Colonic mucosa (tissue), 4 donors: ENCODE measurements around the gene RAD51B. TPM values are rescaled to one million over a fixed set of nuclear protein-coding genes. Genes with fewer than 3 reads are reported as not detected.
A peak's percentile ranks its signal among the peaks of the same experiment; 100 is the strongest.

ENCODE experiments used
- DNase-seq: peaks from one replicate; pipeline ENCODE4 v3.0.0-alpha.2; 2020
- H3K27ac ChIP-seq: fragments of 200-600 bp; one replicate; pipeline ENCODE4 v1.8.0; 2021
- H3K27me3 ChIP-seq: fragments of 200-600 bp; one replicate; pipeline ENCODE4 v1.8.0; 2021
- H3K36me3 ChIP-seq: fragments of 200-600 bp; one replicate; pipeline ENCODE4 v1.8.0; 2021
- H3K4me1 ChIP-seq: fragments of 200-600 bp; one replicate; pipeline ENCODE4 v1.8.0; 2021; ENCODE audit warnings: mild to moderate bottlenecking
- H3K4me3 ChIP-seq: fragments of 200-600 bp; one replicate; pipeline ENCODE4 v1.8.0; 2021
- H3K9ac ChIP-seq, 2 donors: one replicate each; pipeline ENCODE4 v1.7.0; 2013; ENCODE audit warnings: control low read depth in 2 of 2, low read depth in 2 of 2, low read length in 2 of 2
- H3K9me3 ChIP-seq: fragments of 200-600 bp; one replicate; pipeline ENCODE4 v1.8.0; 2021
- CTCF ChIP-seq: fragments of 200-600 bp; IDR thresholded peaks from one replicate; pipeline ENCODE4 v1.8.0; 2022; ENCODE audit warnings: antibody characterized with exemption, mild to moderate bottlenecking
- intact Hi-C: fragments of 100-400 bp; cut with DNase I; formaldehyde crosslinking; loops from one replicate; pipeline ENCODE4 v1.14.1; 2022
- total RNA-seq, 2 donors: library from RNA; stranded (reverse); fragmentation: NEBNext Ultra II Directional in 1 of 2; extraction: Animal tissue kit (Norgen Biotek cat#: 25700) in 1 of 2; gene quantifications; one replicate each; pipeline ENCODE4 v1.2.1, GENCODE V29; 2021
- donor health status: healthy.
- donor health status: DM: no; HTN: no; CAD: no.
- donor health status: DM: no; HTN: no; CAD: no.

The RAD51B gene
- total RNA-seq, 2 donors from 2014 or later = 12.7 to 22.0 TPM

DNA sequence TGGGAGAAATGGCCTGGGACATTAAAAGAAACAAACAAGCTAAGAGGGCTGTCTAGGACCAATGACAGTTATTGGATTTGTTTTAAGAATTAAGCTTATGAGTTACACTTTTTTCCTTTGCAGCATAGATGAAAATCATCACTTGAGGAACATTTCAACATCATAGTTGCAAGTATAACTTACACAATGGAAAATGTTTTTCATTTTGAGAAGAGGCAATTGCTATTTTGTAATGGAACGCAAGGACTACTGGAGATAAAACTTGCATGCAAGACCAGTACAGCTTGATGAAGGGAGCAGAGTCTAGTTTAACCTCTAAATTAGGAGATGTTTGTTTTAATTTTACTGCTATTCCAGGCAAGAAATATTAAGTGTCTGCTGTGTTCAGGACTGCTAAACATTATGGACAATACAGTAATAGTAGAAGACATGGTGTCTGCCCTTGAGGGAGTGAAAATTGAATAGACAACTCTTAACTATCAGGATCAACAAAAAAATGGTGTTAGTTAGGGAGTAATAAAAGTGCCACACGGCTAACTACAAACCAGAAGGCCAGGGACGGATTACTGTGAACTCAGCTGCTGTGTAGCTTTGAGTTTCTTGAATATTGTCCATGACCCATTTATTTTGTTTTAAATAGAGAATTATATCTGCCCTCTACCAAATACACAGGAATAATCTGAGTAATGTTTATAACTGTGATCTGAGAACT lies 374.5 kb downstream of the RAD51B start:
- Histone ChIP-seq H3K4me1 (no peaks in the 10 kb centered on the region), H3K27ac (peak overlapping the region; percentile 17)
- intact Hi-C loops = no loop called here

GRCh38 chr14:68195126-68195525 lies 375.5 kb downstream of the RAD51B start:
- no peaks in the 10 kb centered on the region for H3K4me1 ChIP-seq
- intact Hi-C loops = loop anchor here (5.0 kb wide), 1 partner anchor 37 kb away; no protein-coding TSS in a partner anchor

More for the DNA sequence above, 374.5 kb downstream of the RAD51B start:
- no peak for TF ChIP-seq CTCF
- Histone ChIP-seq H3K9me3 (no peaks in the 10 kb centered on the region), H3K4me3 (no peak overlapping the region), H3K27me3 (no peaks in the 10 kb centered on the region), H3K9ac (no peak overlapping the region), H3K36me3 (no peaks in the 10 kb centered on the region)
- no peak for DNase-seq

GRCh38 chr14:68198713-68199495 lies 379.3 kb downstream of the RAD51B start:
- Histone ChIP-seq H3K4me3 (no peak overlapping the region), H3K9ac (no peak overlapping the region), H3K27me3 (no peaks in the 10 kb centered on the region), H3K36me3 (no peaks in the 10 kb centered on the region), H3K27ac (peak overlapping the region; percentile 13), H3K9me3 (no peaks in the 10 kb centered on the region), H3K4me1 (no peaks in the 10 kb centered on the region)
- no peak for DNase-seq
- intact Hi-C loops = loop anchor here (5.0 kb wide), 1 partner anchor 33 kb away; no protein-coding TSS in a partner anchor
- no peak for TF ChIP-seq CTCF

More at GRCh38 chr14:68195126-68195525, 375.5 kb downstream of the RAD51B start:
- no peak for DNase-seq
- Histone ChIP-seq H3K27me3 (no peaks in the 10 kb centered on the region), H3K27ac (no peak overlapping the region), H3K9ac (no peak overlapping the region), H3K4me3 (no peak overlapping the region), H3K9me3 (no peaks in the 10 kb centered on the region), H3K36me3 (no peaks in the 10 kb centered on the region)
- TF ChIP-seq CTCF = no peak

DNA sequence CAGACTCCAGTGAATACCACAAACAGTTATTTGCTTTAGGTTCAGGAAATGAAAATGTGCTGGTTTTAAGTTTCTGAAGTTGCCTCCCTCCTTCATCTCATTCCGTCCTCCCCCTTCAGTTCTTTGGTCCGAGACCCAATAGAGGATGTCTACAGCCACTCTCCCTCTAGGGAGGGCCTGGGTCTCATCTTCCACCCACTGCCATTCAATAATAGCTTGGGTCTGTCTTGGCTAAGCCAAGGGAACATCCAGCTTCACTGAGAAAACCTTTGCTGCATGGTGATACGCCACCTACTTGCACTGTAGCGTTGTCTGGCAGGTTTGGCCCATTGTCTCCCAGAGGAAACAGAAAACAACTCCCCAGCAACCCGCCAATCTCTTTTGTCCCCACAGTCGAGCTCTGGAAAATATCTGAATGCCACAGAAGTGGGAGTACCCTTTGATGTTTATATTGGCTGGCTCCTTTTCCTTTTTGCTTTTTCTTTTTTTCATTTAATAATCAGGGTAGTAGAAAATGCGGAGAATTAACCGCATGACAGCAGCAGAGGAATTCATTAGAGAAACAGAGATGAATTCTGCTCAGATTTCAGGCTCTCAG lies 380.1 kb downstream of the RAD51B start:
- no peaks in the 10 kb centered on the region for H3K36me3 ChIP-seq
- H3K4me3 ChIP-seq = no peak overlapping the region
- TF ChIP-seq CTCF = no peak
- no peaks in the 10 kb centered on the region for H3K9me3 ChIP-seq
- H3K27me3 ChIP-seq = no peaks in the 10 kb centered on the region
- intact Hi-C loops = loop anchor here (5.0 kb wide), 1 partner anchor 33 kb away; no protein-coding TSS in a partner anchor
- H3K9ac ChIP-seq = no peak overlapping the region
- H3K4me1 ChIP-seq = no peaks in the 10 kb centered on the region
- peak overlapping the region; percentile 13 for H3K27ac ChIP-seq
- no peak for DNase-seq

- no peak for DNase-seq
- TF ChIP-seq CTCF = no peak
- intact Hi-C loops = no loop called here
Observed at GRCh38 chr14:68203871-68204270, 384.3 kb downstream of the RAD51B start.

More at GRCh38 chr14:68203871-68204270, 384.3 kb downstream of the RAD51B start:
- H3K4me3 ChIP-seq = no peak overlapping the region
- H3K9me3 ChIP-seq = no peaks in the 10 kb centered on the region
- no peak overlapping the region for H3K9ac ChIP-seq
- H3K36me3 ChIP-seq = no peaks in the 10 kb centered on the region
- H3K27ac ChIP-seq = no peak overlapping the region
- no peaks in the 10 kb centered on the region for H3K27me3 ChIP-seq
- H3K4me1 ChIP-seq = no peaks in the 10 kb centered on the region
